Measurements from ENCODE around the gene EPHA4. TPM values are rescaled to one million over a fixed set of nuclear protein-coding genes. Genes with fewer than 3 reads are reported as not detected.

The EPHA4 gene
- polyA plus RNA-seq, 3 donors = 0.72 to 10.1 (median 3.7) TPM

GRCh38 chr2:221397187-221397586 lies 174.9 kb downstream of the EPHA4 start:
- no peak overlapping the region for H3K27ac ChIP-seq (ENCODE audit: low read depth, low read length)
- 75 to 78% (median 78%) methylated on average over 1 of the region's 1 CpG for WGBS, 3 donors

GRCh38 chr2:221392228-221392881 lies 179.7 kb downstream of the EPHA4 start:
- no peak overlapping the region for H3K27ac ChIP-seq (ENCODE audit: low read depth, low read length)
- 87 to 93% (median 92%) methylated on average over 5 of the region's 5 CpGs for WGBS, 3 donors

- H3K27ac ChIP-seq (ENCODE audit: low read depth, low read length) = no peak overlapping the region
- WGBS, 3 donors = 63 to 77% (median 77%) methylated on average over 4 of the region's 4 CpGs
These were observed 181.2 kb downstream of the EPHA4 start for GRCh38 chr2:221390878-221391277.

- 81 to 92% (median 91%) methylated on average over 2 of the region's 2 CpGs for WGBS, 3 donors
- H3K27ac ChIP-seq (ENCODE audit: low read depth, low read length) = no peak overlapping the region
These were observed 182.2 kb downstream of the EPHA4 start for GRCh38 chr2:221389904-221390303.

GRCh38 chr2:221389421-221389820 lies 182.7 kb downstream of the EPHA4 start:
- 69 to 72% (median 72%) methylated on average over 5 of the region's 5 CpGs for WGBS, 3 donors
- no peak overlapping the region for H3K27ac ChIP-seq (ENCODE audit: low read depth, low read length)

GRCh38 chr2:221388891-221389290 lies 183.2 kb downstream of the EPHA4 start:
- 68 to 89% (median 85%) methylated on average over 7 of the region's 7 CpGs for WGBS, 3 donors
- no peak overlapping the region for H3K27ac ChIP-seq (ENCODE audit: low read depth, low read length)

GRCh38 chr2:221385716-221386115 lies 186.4 kb downstream of the EPHA4 start:
- WGBS, 3 donors = 73 to 98% (median 89%) methylated on average over 1 of the region's 1 CpG
- H3K27ac ChIP-seq (ENCODE audit: low read depth, low read length) = no peak overlapping the region

- no peak overlapping the region for H3K27ac ChIP-seq (ENCODE audit: low read depth, low read length)
- WGBS, 3 donors = 53 to 89% (median 84%) methylated on average over 1 of the region's 1 CpG
These were observed 190.1 kb downstream of the EPHA4 start for GRCh38 chr2:221381928-221382488.

GRCh38 chr2:221380686-221381085 lies 191.4 kb downstream of the EPHA4 start:
- no peak overlapping the region for H3K27ac ChIP-seq (ENCODE audit: low read depth, low read length)

- 77 to 86% (median 79%) methylated on average over 5 of the region's 5 CpGs for WGBS, 3 donors
- no peak overlapping the region for H3K27ac ChIP-seq (ENCODE audit: low read depth, low read length)
These were observed 192.0 kb downstream of the EPHA4 start for GRCh38 chr2:221380062-221380461.

GRCh38 chr2:221377597-221377996 lies 194.5 kb downstream of the EPHA4 start:
- H3K27ac ChIP-seq (ENCODE audit: low read depth, low read length) = no peak overlapping the region
- WGBS, 3 donors = 57 to 65% (median 59%) methylated on average over 2 of the region's 2 CpGs

- WGBS, 3 donors = 94 to 95% (median 95%) methylated on average over 2 of the region's 2 CpGs
- no peak overlapping the region for H3K27ac ChIP-seq (ENCODE audit: low read depth, low read length)
These were observed 195.0 kb downstream of the EPHA4 start for GRCh38 chr2:221377066-221377465.

- 84 to 92% (median 91%) methylated on average over 9 of the region's 9 CpGs for WGBS, 3 donors
- H3K27ac ChIP-seq (ENCODE audit: low read depth, low read length) = no peak overlapping the region
These were observed 197.9 kb downstream of the EPHA4 start for GRCh38 chr2:221374234-221374633.

- WGBS, 3 donors = 76 to 91% (median 84%) methylated on average over 7 of the region's 7 CpGs
- H3K27ac ChIP-seq (ENCODE audit: low read depth, low read length) = no peak overlapping the region
These were observed 199.2 kb downstream of the EPHA4 start for GRCh38 chr2:221372907-221373306.

GRCh38 chr2:221372159-221372884 lies 199.8 kb downstream of the EPHA4 start:
- WGBS, 3 donors = 41 to 64% (median 61%) methylated on average over 9 of the region's 9 CpGs
- H3K27ac ChIP-seq (ENCODE audit: low read depth, low read length) = no peak overlapping the region

GRCh38 chr2:221371347-221371746 lies 200.8 kb downstream of the EPHA4 start:
- no peak overlapping the region for H3K27ac ChIP-seq (ENCODE audit: low read depth, low read length)
- WGBS, 3 donors = 71 to 79% (median 77%) methylated on average over 6 of the region's 6 CpGs

- no peak overlapping the region for H3K27ac ChIP-seq (ENCODE audit: low read depth, low read length)
- WGBS, 3 donors = 41 to 57% (median 54%) methylated on average over 6 of the region's 6 CpGs
These were observed 201.3 kb downstream of the EPHA4 start for GRCh38 chr2:221370857-221371211.

GRCh38 chr2:221370076-221370856 lies 201.8 kb downstream of the EPHA4 start:
- H3K27ac ChIP-seq (ENCODE audit: low read depth, low read length) = no peak overlapping the region
- WGBS, 3 donors = 71 to 80% (median 75%) methylated on average over 9 of the region's 9 CpGs
